Glutamatergic neuron (in vitro differentiated cells): ENCODE results near the gene SDHC. TPM values are rescaled to one million over a fixed set of nuclear protein-coding genes. Genes with fewer than 3 reads are reported as not detected.
A peak's percentile ranks its signal among the peaks of the same experiment; 100 is the strongest.

Experiments
- DNase-seq: peaks from one replicate; pipeline ENCODE4 v3.0.0; 2022
- H3K27ac Mint-ChIP-seq: one replicate; pipeline ENCODE4 v1.8.0; 2020; ENCODE audit warnings: mild to moderate bottlenecking, mixed read lengths, inconsistent platforms; ENCODE audit not compliant: unreplicated experiment
- H3K27me3 Mint-ChIP-seq: one replicate; pipeline ENCODE4 v1.8.0; 2020; ENCODE audit warnings: mild to moderate bottlenecking, moderate library complexity, mixed read lengths, inconsistent platforms; ENCODE audit not compliant: unreplicated experiment
- H3K36me3 Mint-ChIP-seq: one replicate; pipeline ENCODE4 v1.8.0; 2020; ENCODE audit warnings: mild to moderate bottlenecking, mixed read lengths, inconsistent platforms; ENCODE audit not compliant: unreplicated experiment
- H3K4me1 Mint-ChIP-seq: one replicate; pipeline ENCODE4 v1.8.0; 2020; ENCODE audit warnings: mild to moderate bottlenecking, low read depth, mixed read lengths, inconsistent platforms; ENCODE audit not compliant: unreplicated experiment
- H3K4me3 Mint-ChIP-seq: one replicate; pipeline ENCODE4 v1.8.0; 2020; ENCODE audit warnings: mild to moderate bottlenecking, mixed read lengths, inconsistent platforms; ENCODE audit not compliant: unreplicated experiment
- H3K9me3 Mint-ChIP-seq: one replicate; pipeline ENCODE4 v1.8.0; 2020; ENCODE audit warnings: mild to moderate bottlenecking, moderate library complexity, mixed read lengths, inconsistent platforms; ENCODE audit not compliant: unreplicated experiment
- CTCF ChIP-seq: fragments of 200-600 bp; sonication (generic); IDR thresholded peaks from one replicate; pipeline ENCODE4 v1.5.0; 2021; ENCODE audit not compliant: partially characterized antibody, unreplicated experiment
- total RNA-seq: library from RNA; stranded (reverse); fragmentation: NEBNext Ultra II Directional; extraction: Animal tissue kit (Norgen Biotek cat#: 25700); gene quantifications from one replicate; pipeline ENCODE4 v1.2.1, GENCODE V29; 2021; ENCODE audit not compliant: unreplicated experiment

Gene SDHC
- total RNA-seq, 1 donor from 2014 or later, result 170 TPM

GRCh38 chr1:161273402-161273801 is 40.8 kb upstream of the SDHC start:
- Mint-ChIP-seq H3K27me3 (no peaks in the 10 kb centered on the region), H3K4me1 (peaks cover 12% of the 10 kb centered on the region), H3K4me3 (no peak overlapping the region), H3K27ac (no peak overlapping the region), H3K36me3 (no peaks in the 10 kb centered on the region), H3K9me3 (no peaks in the 10 kb centered on the region)
- DNase-seq, result no peak
- TF ChIP-seq CTCF, result no peak

GRCh38 chr1:161274874-161275273 is 39.3 kb upstream of the SDHC start:
- DNase-seq, result peak; percentile 52
- no peak for TF ChIP-seq CTCF
- Mint-ChIP-seq H3K27ac (peak overlapping the region; percentile 52), H3K9me3 (no peaks in the 10 kb centered on the region), H3K36me3 (no peaks in the 10 kb centered on the region), H3K4me3 (no peak overlapping the region), H3K27me3 (no peaks in the 10 kb centered on the region), H3K4me1 (peaks cover 12% of the 10 kb centered on the region)

- Mint-ChIP-seq H3K4me3 (no peak overlapping the region), H3K9me3 (no peaks in the 10 kb centered on the region), H3K27ac (no peak overlapping the region), H3K27me3 (no peaks in the 10 kb centered on the region), H3K4me1 (peaks cover 4% of the 10 kb centered on the region), H3K36me3 (peaks cover 11% of the 10 kb centered on the region)
- no peak for DNase-seq
- TF ChIP-seq CTCF, result no peak
These were observed 31.2 kb upstream of the SDHC start for GRCh38 chr1:161282991-161283390.

GRCh38 chr1:161285113-161285512 is 29.1 kb upstream of the SDHC start:
- Mint-ChIP-seq H3K4me3 (no peak overlapping the region), H3K27me3 (no peaks in the 10 kb centered on the region), H3K27ac (no peak overlapping the region), H3K4me1 (peaks cover 4% of the 10 kb centered on the region), H3K36me3 (peaks cover 11% of the 10 kb centered on the region), H3K9me3 (no peaks in the 10 kb centered on the region)
- no peak for DNase-seq
- no peak for TF ChIP-seq CTCF

DNA sequence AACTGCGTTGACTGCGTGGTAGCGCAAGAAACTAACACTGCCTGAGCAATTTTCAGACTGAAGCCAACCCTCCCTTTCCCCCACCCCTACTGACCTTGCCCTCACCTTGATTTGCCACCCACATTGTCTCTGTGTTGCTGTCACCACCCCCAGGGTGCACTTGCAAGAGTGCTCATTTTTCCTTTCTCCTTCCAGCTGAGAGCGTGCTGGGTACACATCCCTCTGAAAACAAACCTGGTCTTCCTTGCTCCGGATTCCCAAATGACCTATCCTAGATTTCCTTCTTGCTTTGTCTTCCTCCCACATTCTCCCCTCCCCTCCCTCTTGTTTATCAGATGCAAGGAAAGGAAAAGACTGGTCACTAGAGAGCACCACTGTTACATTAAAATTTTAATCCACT is 28.7 kb upstream of the SDHC start:
- Mint-ChIP-seq H3K4me1 (peaks cover 4% of the 10 kb centered on the region), H3K9me3 (peaks cover under 1% of the 10 kb centered on the region), H3K27me3 (no peaks in the 10 kb centered on the region), H3K36me3 (peaks cover 11% of the 10 kb centered on the region), H3K27ac (peak overlapping the region; percentile 1), H3K4me3 (no peak overlapping the region)
- no peak for DNase-seq
- no peak for TF ChIP-seq CTCF
